ENCODE results near the gene SSTR3.

SSTR3 gene

GRCh38 chr22:37241351-37242142, 29.3 kb upstream of the SSTR3 start:
- peak overlapping the region; percentile 99 for H3K4me3 ChIP-seq (ENCODE audit: low read depth, low read length)
- no peak for TF ChIP-seq CTCF (IDR thresholded peaks at IDR 0.05; ENCODE audit: borderline replicate concordance, insufficient read depth, low read depth, low read length)

GRCh38 chr22:37240941-37241320, 28.7 kb upstream of the SSTR3 start:
- no peak for TF ChIP-seq CTCF (IDR thresholded peaks at IDR 0.05; ENCODE audit: borderline replicate concordance, insufficient read depth, low read depth, low read length)
- H3K4me3 ChIP-seq (ENCODE audit: low read depth, low read length) = peak overlapping the region; percentile 99

GRCh38 chr22:37240240-37240940, 28.1 kb upstream of the SSTR3 start:
- no peak overlapping the region for H3K4me3 ChIP-seq (ENCODE audit: low read depth, low read length)
- no peak for TF ChIP-seq CTCF (IDR thresholded peaks at IDR 0.05; ENCODE audit: borderline replicate concordance, insufficient read depth, low read depth, low read length)

- H3K4me3 ChIP-seq (ENCODE audit: low read depth, low read length) = no peak overlapping the region
- TF ChIP-seq CTCF (IDR thresholded peaks at IDR 0.05; ENCODE audit: borderline replicate concordance, insufficient read depth, low read depth, low read length) = no peak
Measured at GRCh38 chr22:37239336-37240239, 27.3 kb upstream of the SSTR3 start.

- no peak for TF ChIP-seq CTCF (IDR thresholded peaks at IDR 0.05; ENCODE audit: borderline replicate concordance, insufficient read depth, low read depth, low read length)
- no peak overlapping the region for H3K4me3 ChIP-seq (ENCODE audit: low read depth, low read length)
Measured at GRCh38 chr22:37237371-37238268, 25.3 kb upstream of the SSTR3 start.

- TF ChIP-seq CTCF (IDR thresholded peaks at IDR 0.05; ENCODE audit: borderline replicate concordance, insufficient read depth, low read depth, low read length) = no peak
- no peak overlapping the region for H3K4me3 ChIP-seq (ENCODE audit: low read depth, low read length)
Measured at GRCh38 chr22:37235897-37236607, 23.8 kb upstream of the SSTR3 start.
